Left lung (tissue), 10 donors: ENCODE data around the gene EXOG. TPM values are rescaled to one million over a fixed set of nuclear protein-coding genes. Genes with fewer than 3 reads are reported as not detected.

Experiments used
- ATAC-seq: fragments of 200-7000 bp; cut with Tn5 transposase; one replicate; pipeline ENCODE4 v1.9.1; 2020; ENCODE audit warnings: moderate library complexity
- DNase-seq, 4 donors: peaks; one replicate each; pipeline ENCODE4 v3.0.0-alpha.2; 2013 to 2020
- H3K27ac ChIP-seq, 2 donors: fragments of 200-600 bp; sonication (generic) in 1 of 2; one replicate each; pipeline versions ENCODE4 v1.5.0 to v1.8.0; 2020 to 2021
- H3K27me3 ChIP-seq, 2 donors: fragments of 200-600 bp; sonication (generic) in 1 of 2; one replicate each; pipeline versions ENCODE4 v1.5.0 to v1.8.0; 2020 to 2021
- H3K36me3 ChIP-seq, 2 donors: fragments of 200-600 bp; sonication (generic) in 1 of 2; one replicate each; pipeline versions ENCODE4 v1.5.0 to v1.8.0; 2020 to 2021
- H3K4me1 ChIP-seq, 2 donors: fragments of 200-600 bp; one replicate each; pipeline ENCODE4 v1.8.0; 2021
- H3K4me3 ChIP-seq, 2 donors: fragments of 200-600 bp; sonication (generic) in 1 of 2; one replicate each; pipeline versions ENCODE4 v1.5.0 to v1.8.0; 2020 to 2021; ENCODE audit warnings: mild to moderate bottlenecking in 1 of 2
- H3K9me3 ChIP-seq, 2 donors: fragments of 200-600 bp; sonication (generic) in 1 of 2; one replicate each; pipeline versions ENCODE4 v1.5.0 to v1.8.0; 2020 to 2021
- CTCF ChIP-seq, 2 donors: fragments of 200-600 bp; sonication (generic) in 1 of 2; IDR thresholded peaks; one replicate each; pipeline versions ENCODE4 v1.5.0 to v1.8.0; 2021; ENCODE audit warnings: antibody characterized with exemption in 2 of 2
- intact Hi-C, 2 donors: fragments of 100-400 bp; cut with DNase I; formaldehyde crosslinking; loops; one replicate each; pipeline versions ENCODE4 v1.11.2 to v1.14.2; 2022
- polyA plus RNA-seq, 6 donors: library from polyadenylated mRNA; unstranded; fragments of 120-200 nt; gene quantifications; one replicate each; pipeline ENCODE4 v1.2.1, GENCODE V29; 2013; ENCODE audit not compliant: insufficient read length in 6 of 6
- total RNA-seq, 2 donors: library from RNA; stranded (reverse); fragmentation: NEBNext Ultra II Directional; extraction: Animal tissue kit (Norgen Biotek cat#: 25700); gene quantifications; one replicate each; pipeline ENCODE4 v1.2.1, GENCODE V29; 2021
- donor health status: DM: no; HTN: yes; CAD: no.
- donor health status: DM: no; HTN: no; CAD: no.

The EXOG gene
- total and polyA plus RNA-seq, 8 donors, result 12.8 to 25.6 (median 18.9) TPM

GRCh38 chr3:38472342-38472741 is 23.8 kb upstream of the EXOG start:
- Histone ChIP-seq H3K9me3 (peaks cover 5 to 18% of the 10 kb centered on the region in 2 donors), H3K4me3 (no peak overlapping the region), H3K4me1 (no peaks in the 10 kb centered on the region), H3K36me3 (no peaks in the 10 kb centered on the region), H3K27ac (no peak overlapping the region), H3K27me3 (no peaks in the 10 kb centered on the region)
- DNase-seq (no peak), ATAC-seq (peak; percentile 84)
- TF ChIP-seq CTCF (IDR thresholded peaks at IDR 0.05), result no peak
- intact Hi-C loops, result loop anchor here in 1 of 2 donors (10.0 kb wide), 1 partner anchor 348 kb away; no protein-coding TSS in a partner anchor

- no peak for TF ChIP-seq CTCF (IDR thresholded peaks at IDR 0.05)
- Histone ChIP-seq H3K4me3 (no peak overlapping the region), H3K4me1 (no peaks in the 10 kb centered on the region), H3K27me3 (no peaks in the 10 kb centered on the region), H3K9me3 (peaks cover 5 to 18% of the 10 kb centered on the region in 2 donors), H3K27ac (no peak overlapping the region), H3K36me3 (no peaks in the 10 kb centered on the region)
- intact Hi-C loops, result loop anchor here in 1 of 2 donors (10.0 kb wide), 1 partner anchor 348 kb away; no protein-coding TSS in a partner anchor
- DNase-seq (peak in 1 of 4 donors; percentile 25), ATAC-seq (peak; percentile 8)
Measured at GRCh38 chr3:38473229-38473628, 22.9 kb upstream of the EXOG start.

DNA sequence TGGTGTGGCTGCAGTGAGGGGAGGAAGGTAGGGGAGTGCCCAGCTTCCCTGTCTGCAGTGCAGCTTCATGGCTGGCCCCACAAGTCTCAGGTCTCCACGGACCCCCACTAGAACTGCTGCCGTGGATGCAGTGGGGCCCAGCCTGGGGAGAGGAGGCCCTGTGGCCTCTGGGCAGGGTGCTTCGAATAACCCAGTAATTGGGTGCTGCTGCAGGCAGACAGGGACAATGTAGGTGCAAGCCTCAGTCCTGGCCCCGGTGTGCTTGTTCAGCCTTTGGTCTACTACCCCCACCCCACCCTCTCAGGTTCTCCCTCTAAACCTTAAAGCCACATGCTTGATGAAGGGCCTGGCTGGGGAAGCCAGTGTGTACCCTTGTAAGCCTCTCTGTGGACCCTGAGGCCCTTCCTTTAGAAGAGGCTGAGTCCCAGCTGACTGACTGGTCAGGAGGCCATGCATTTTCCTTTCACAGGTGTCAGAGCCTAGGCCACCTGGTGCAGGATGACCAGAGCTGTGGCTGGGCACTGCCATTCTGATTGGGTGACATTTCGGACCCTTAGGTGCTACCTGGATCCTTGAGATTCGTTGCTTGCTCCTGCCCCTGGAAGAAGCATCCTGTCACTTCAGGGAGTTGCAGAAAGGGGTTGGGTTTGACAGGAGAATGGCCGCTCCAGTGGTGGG is 21.1 kb upstream of the EXOG start:
- Histone ChIP-seq H3K27me3 (no peaks in the 10 kb centered on the region), H3K27ac (no peak overlapping the region), H3K4me3 (no peak overlapping the region), H3K9me3 (peaks cover 1 to 4% of the 10 kb centered on the region in 2 donors), H3K4me1 (no peaks in the 10 kb centered on the region), H3K36me3 (peaks cover 0 to 3% of the 10 kb centered on the region in 2 donors)
- no peak for DNase-seq
- ATAC-seq, result no peak
- intact Hi-C loops, result loop anchor here in 1 of 2 donors (10.0 kb wide), 1 partner anchor 350 kb away; no protein-coding TSS in a partner anchor
- TF ChIP-seq CTCF (IDR thresholded peaks at IDR 0.05), result no peak

GRCh38 chr3:38475716-38476115 is 20.4 kb upstream of the EXOG start:
- no peak for DNase-seq
- Histone ChIP-seq H3K4me3 (no peak overlapping the region), H3K27me3 (no peaks in the 10 kb centered on the region), H3K9me3 (no peaks in the 10 kb centered on the region), H3K36me3 (peaks cover 0 to 6% of the 10 kb centered on the region in 2 donors), H3K27ac (no peak overlapping the region), H3K4me1 (no peaks in the 10 kb centered on the region)
- intact Hi-C loops, result loop anchor here in 1 of 2 donors (10.0 kb wide), 1 partner anchor 351 kb away; no protein-coding TSS in a partner anchor
- TF ChIP-seq CTCF (IDR thresholded peaks at IDR 0.05), result no peak
- no peak for ATAC-seq

GRCh38 chr3:38476157-38476756 is 19.9 kb upstream of the EXOG start:
- ATAC-seq, result no peak
- intact Hi-C loops, result loop anchor here in 1 of 2 donors (10.0 kb wide), 1 partner anchor 351 kb away; no protein-coding TSS in a partner anchor

More at GRCh38 chr3:38476157-38476756, 19.9 kb upstream of the EXOG start:
- H3K4me1 ChIP-seq, result no peaks in the 10 kb centered on the region
- DNase-seq, result no peak
- TF ChIP-seq CTCF (IDR thresholded peaks at IDR 0.05), result no peak
- no peaks in the 10 kb centered on the region for H3K27me3 ChIP-seq
- H3K36me3 ChIP-seq, result peaks cover 0 to 11% of the 10 kb centered on the region in 2 donors
- no peak overlapping the region for H3K4me3 ChIP-seq
- H3K9me3 ChIP-seq, result no peaks in the 10 kb centered on the region
- no peak overlapping the region for H3K27ac ChIP-seq
